Type B pancreatic cell (in vitro differentiated cells): Measurements from ENCODE around the gene NTN3. TPM values are rescaled to one million over a fixed set of nuclear protein-coding genes. Genes with fewer than 3 reads are reported as not detected.

Source experiments
- DNase-seq: peaks from one replicate; pipeline ENCODE4 v3.0.0; 2021; ENCODE audit warnings: mixed read lengths; ENCODE audit not compliant: unreplicated experiment; ENCODE audit errors: extremely low spot score
- H3K27ac Mint-ChIP-seq: 2 replicates; pipeline ENCODE4 v1.8.0; 2021; ENCODE audit warnings: mild to moderate bottlenecking, mixed read lengths
- H3K27me3 Mint-ChIP-seq: 2 replicates; pipeline ENCODE4 v1.8.0; 2021; ENCODE audit warnings: mixed read lengths
- H3K36me3 Mint-ChIP-seq: 2 replicates; pipeline ENCODE4 v1.8.0; 2021; ENCODE audit warnings: mixed read lengths
- H3K4me1 Mint-ChIP-seq: one replicate; pipeline ENCODE4 v1.8.0; 2021; ENCODE audit warnings: mixed read lengths; ENCODE audit not compliant: unreplicated experiment
- H3K4me3 Mint-ChIP-seq: 2 replicates; pipeline ENCODE4 v1.8.0; 2021; ENCODE audit warnings: mild to moderate bottlenecking, mixed read lengths
- H3K9me3 Mint-ChIP-seq: 2 replicates; pipeline ENCODE4 v1.8.0; 2021; ENCODE audit warnings: mixed read lengths
- long read RNA-seq: library from polyadenylated mRNA; unstranded; transcript quantifications from one replicate; pipeline ENCODE4 v2.0.0, GENCODE V29; 2020
- total RNA-seq: library from RNA; stranded (reverse); gene quantifications from 2 replicates; pipeline ENCODE4 v1.2.1, GENCODE V29; 2021; ENCODE audit warnings: low replicate concordance
- TF ChIP-seq, protein P1 (sequence below): fragments of 200-600 bp; sonication (generic); conservative IDR thresholded peaks from 2 replicates; pipeline ENCODE4 v1.5.0; 2021; ENCODE audit warnings: antibody characterized with exemption, mild to moderate bottlenecking

The NTN3 gene
- total RNA-seq = 1.2 and 4.5 TPM in 2 replicates
- long read RNA-seq = 0 reads

DNA sequence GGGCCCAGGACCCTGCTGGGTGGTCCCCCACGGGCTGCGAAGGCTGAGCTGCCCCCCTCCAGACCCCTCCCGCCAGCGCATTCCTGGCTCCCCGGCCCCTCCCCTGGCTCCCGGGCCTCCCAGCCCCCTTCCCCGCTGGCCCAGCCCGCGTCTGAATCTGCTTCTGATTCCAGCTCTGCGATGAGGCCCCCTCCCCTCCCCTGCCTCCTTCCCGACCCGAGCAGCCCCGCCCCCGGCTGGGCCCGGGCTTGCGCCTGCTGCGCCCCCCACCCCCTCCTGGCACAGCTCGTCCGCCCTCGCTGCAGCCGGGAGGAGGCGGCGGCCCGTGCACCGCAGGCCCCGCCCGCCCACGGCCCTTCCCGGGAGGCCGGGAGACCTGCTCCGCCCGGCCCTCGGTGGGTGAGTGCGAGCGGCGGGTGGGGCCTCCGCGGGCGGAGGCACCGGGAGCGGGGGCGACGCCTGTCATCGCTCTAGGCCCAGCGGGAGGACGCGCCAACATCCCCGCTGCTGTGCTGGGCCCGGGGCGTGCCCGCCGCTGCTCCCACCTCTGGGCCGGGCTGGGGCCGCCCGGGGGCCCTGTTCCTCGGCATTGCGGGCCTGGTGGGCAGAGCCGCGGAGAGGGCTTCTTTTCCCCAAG, at the start of gene NTN3:
NTN3 (plus strand) TSS at position 282 of the 637 bp plus-strand sequence. CDS start 405 bp downstream, outside the sequence.
- Mint-ChIP-seq H3K9me3 (no peaks in the 10 kb centered on the region), H3K4me3 (peak within 1 kb of the TSS; percentile 67), H3K4me1 (peaks cover 12% of the 10 kb centered on the region), H3K27ac (no peak within 1 kb of the TSS), H3K36me3 (no peaks in the 10 kb centered on the region), H3K27me3 (peaks cover 9% of the 10 kb centered on the region)
- no peak for DNase-seq
- TF ChIP-seq, protein P1, sequence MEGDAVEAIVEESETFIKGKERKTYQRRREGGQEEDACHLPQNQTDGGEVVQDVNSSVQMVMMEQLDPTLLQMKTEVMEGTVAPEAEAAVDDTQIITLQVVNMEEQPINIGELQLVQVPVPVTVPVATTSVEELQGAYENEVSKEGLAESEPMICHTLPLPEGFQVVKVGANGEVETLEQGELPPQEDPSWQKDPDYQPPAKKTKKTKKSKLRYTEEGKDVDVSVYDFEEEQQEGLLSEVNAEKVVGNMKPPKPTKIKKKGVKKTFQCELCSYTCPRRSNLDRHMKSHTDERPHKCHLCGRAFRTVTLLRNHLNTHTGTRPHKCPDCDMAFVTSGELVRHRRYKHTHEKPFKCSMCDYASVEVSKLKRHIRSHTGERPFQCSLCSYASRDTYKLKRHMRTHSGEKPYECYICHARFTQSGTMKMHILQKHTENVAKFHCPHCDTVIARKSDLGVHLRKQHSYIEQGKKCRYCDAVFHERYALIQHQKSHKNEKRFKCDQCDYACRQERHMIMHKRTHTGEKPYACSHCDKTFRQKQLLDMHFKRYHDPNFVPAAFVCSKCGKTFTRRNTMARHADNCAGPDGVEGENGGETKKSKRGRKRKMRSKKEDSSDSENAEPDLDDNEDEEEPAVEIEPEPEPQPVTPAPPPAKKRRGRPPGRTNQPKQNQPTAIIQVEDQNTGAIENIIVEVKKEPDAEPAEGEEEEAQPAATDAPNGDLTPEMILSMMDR = no peak

DNA sequence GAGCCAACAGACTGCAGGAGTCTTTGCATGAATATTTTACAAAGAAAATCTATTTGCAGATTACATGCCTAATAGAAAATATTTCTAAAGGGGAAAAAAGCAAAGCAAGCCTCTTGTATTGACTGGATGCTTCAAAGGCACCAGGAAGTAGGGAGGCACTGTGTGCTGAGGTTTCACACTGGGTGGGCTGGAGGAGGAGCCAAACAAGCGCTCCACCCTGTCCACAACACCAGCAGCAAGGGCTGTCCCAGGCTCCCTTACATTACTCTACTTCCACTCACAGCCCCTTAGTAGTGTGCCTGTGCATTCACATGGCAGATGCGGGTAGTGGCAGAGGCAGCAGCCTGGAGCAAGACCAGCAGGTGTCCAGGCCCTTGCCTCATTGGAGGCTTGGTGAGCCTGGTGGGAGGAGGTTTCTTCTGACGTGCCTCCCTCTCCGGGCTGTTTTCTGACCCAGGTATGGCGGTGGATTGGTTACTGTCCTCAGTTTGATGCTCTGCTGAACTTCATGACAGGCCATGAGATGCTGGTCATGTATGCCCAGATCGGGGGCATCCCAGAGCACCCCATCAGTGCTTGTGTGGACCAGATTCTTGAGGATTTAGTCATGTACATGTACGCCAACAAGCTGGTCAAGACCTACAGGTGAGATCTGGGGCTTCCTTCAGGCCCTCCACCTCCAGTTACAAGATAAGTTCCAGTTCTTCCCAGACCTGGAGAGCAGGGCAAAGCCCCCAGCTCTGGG, 48.8 kb upstream of the NTN3 start:
- H3K4me3 Mint-ChIP-seq = no peak overlapping the region
- no peaks in the 10 kb centered on the region for H3K36me3 Mint-ChIP-seq
- no peaks in the 10 kb centered on the region for H3K9me3 Mint-ChIP-seq
- TF ChIP-seq, protein P1 = no peak
- no peak for DNase-seq
- H3K27ac Mint-ChIP-seq = no peak overlapping the region
- peaks cover 2% of the 10 kb centered on the region for H3K4me1 Mint-ChIP-seq
- H3K27me3 Mint-ChIP-seq = peaks cover 12% of the 10 kb centered on the region

DNA sequence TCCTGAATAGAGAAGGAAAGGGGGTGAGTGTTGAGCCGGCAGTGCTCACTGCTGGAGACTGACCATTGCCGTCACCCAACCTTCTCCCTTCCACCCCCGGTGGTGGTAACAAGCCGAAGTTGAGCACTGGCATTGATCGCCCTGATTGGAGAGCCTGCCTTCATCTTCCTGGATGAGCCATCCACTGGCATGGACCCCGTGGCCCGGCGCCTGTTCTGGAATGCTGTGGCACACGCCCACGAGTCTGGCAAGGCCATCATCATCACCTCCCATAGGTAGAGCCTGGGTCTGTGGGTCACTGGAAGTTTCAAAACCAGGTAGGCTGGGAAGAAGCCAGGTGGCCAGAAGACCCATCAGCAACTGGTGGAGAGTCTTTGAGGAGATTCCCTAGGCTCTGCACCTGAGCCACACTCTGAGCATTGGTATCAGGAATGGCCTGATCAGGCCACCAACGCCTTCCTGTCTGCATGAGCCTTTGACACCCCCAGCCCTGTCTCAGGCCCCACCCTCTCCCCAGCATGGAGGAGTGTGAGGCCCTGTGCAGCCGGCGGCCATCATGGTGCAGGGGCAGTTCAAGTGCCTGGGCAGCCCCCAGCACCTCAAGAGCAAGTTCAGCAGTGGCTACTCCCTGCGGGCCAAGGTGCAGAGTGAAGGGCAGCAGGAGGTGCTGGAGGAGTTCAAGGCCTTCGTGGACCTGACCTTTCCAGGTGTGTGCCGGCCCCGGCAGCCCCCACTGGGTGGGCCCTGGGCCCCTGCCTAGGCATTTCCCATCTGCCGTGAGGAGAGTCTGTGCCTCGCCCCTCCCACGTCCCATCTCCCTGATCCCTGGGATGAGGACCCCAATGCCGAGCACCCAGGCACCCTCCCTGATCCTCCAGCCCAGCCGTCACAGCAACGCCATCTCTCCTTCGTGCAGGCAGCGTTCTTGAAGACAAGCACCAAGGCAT, 46.8 kb upstream of the NTN3 start:
- no peak overlapping the region for H3K27ac Mint-ChIP-seq
- peaks cover 9% of the 10 kb centered on the region for H3K4me1 Mint-ChIP-seq
- peaks cover 12% of the 10 kb centered on the region for H3K27me3 Mint-ChIP-seq
- no peak overlapping the region for H3K4me3 Mint-ChIP-seq
- no peaks in the 10 kb centered on the region for H3K9me3 Mint-ChIP-seq
- no peaks in the 10 kb centered on the region for H3K36me3 Mint-ChIP-seq
- DNase-seq = no peak
- TF ChIP-seq, protein P1 = no peak

DNA sequence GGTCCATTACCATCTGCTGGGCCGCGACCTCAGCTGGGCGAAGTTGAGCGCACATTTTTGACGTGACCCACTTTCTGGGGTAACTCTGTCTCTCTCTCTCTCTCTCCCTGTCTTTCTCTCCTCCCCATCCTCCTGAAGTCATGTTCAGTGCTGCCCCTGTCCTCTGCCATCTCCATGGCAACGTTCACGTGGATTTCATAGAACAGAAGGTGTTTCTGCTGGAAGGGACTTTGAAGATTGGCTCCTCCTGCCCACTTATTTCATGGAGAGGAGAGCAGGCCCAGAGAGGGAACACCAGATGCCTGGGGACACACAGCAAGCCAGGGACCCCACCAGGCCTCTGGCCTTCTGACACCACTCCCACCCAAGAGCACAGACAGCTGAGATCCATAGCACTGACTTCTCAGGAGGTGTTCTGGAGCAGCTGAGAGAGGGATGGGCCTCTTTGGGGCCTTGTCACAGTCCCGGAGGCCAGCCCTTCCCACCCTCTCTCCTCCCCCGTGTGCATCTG, 46.0 kb upstream of the NTN3 start:
- peaks cover 12% of the 10 kb centered on the region for H3K4me1 Mint-ChIP-seq
- H3K36me3 Mint-ChIP-seq = peaks cover under 1% of the 10 kb centered on the region
- H3K4me3 Mint-ChIP-seq = no peak overlapping the region
- H3K27ac Mint-ChIP-seq = no peak overlapping the region
- peaks cover 11% of the 10 kb centered on the region for H3K27me3 Mint-ChIP-seq
- DNase-seq = no peak
- H3K9me3 Mint-ChIP-seq = no peaks in the 10 kb centered on the region
- TF ChIP-seq, protein P1 = no peak

GRCh38 chr16:2425825-2426430, 45.2 kb upstream of the NTN3 start:
- Mint-ChIP-seq H3K27me3 (peaks cover 5% of the 10 kb centered on the region), H3K4me1 (peaks cover 21% of the 10 kb centered on the region), H3K9me3 (no peaks in the 10 kb centered on the region), H3K4me3 (no peak overlapping the region), H3K27ac (no peak overlapping the region), H3K36me3 (peaks cover 4% of the 10 kb centered on the region)
- TF ChIP-seq, protein P1 = no peak
- no peak for DNase-seq
